Stimulated activated CD8-positive, alpha-beta memory T cell treated with anti-CD3 and anti-CD28 coated beads, Interleukin-4, amount 100 ng/mL, for 48 hours (primary cell): ENCODE results near the gene NEAT1.
A peak's percentile ranks its signal among the peaks of the same experiment; 100 is the strongest.

ENCODE experiments used
- DNase-seq: peaks from one replicate; pipeline ENCODE4 v3.0.0-alpha.2; 2020

The NEAT1 gene

GRCh38 chr11:65487467-65488272, 65.1 kb downstream of the NEAT1 start:
- DNase-seq, result peak; percentile 60

GRCh38 chr11:65488273-65489034, 65.9 kb downstream of the NEAT1 start:
- DNase-seq, result no peak

GRCh38 chr11:65489035-65489705, 66.6 kb downstream of the NEAT1 start:
- DNase-seq, result no peak

- no peak for DNase-seq
These were observed 67.2 kb downstream of the NEAT1 start for GRCh38 chr11:65489706-65490320.

DNA sequence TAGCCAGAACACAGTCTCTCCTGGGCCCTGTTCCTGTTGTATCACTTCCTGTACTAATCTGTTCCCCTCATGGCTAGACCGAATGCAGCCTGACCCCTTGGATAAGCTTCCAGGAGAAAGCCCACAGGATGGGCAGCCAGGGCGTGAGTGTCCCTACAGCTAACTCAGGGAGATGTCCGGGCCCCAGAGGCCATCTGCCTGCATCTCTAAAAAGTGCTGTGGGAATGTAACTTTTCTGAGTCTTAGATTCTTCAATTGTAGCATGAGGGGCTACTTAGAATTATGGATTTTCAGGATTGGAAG, 68.5 kb downstream of the NEAT1 start:
- DNase-seq, result no peak

- DNase-seq, result no peak
These were observed 69.2 kb downstream of the NEAT1 start for GRCh38 chr11:65491614-65492386.

DNA sequence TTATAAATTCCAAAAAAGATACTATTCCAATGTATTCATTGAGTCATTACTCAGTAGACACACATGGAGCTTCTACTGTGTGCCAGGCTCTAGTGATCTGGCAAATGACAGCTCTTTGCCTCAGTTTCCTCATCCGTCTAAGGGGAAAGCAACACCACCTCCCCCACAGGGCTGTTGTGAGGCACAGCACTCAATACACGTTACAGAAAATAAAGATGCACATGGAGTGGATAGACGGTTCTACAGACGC, 69.7 kb downstream of the NEAT1 start:
- DNase-seq, result no peak

DNA sequence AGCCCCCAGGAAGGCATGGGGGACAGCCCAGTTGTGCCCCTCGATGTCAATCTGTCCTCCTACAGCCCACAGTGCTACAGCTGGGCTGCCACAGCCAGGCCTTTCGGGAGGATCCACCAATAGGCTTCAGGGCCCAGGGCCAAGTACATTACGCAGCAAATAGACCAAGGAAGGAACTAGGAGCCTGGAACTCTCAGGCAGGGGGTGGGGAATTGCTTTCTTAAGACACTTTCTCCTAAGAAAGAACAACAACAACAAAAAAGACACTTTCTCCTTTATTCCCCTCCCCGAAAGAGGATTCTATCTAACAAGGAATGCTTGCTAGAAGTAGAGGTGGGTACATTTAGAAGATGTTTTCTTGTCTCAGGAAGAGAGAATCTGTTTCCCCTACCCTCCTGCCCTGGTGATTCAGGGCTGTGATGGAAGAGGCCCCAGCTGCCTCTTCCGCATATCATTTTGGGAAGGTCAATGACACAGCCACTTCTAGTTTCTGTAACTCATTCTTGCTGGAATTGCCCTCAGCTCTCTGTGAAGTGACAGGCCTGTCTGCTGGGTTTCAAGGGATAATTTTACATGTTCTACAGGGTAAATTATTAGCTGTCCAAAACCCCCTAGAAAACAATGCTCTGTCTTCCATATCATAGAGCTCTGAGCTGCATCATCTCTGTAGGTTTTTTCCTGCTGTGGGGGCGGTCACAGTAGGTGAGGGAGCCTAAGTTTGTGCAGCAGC, 70.2 kb downstream of the NEAT1 start:
- DNase-seq, result peak; percentile 55

GRCh38 chr11:65493367-65494176, 71.0 kb downstream of the NEAT1 start:
- DNase-seq, result no peak
